Thymus (tissue), 2 donors: ENCODE measurements around the gene NT5C3B. TPM values are rescaled to one million over a fixed set of nuclear protein-coding genes. Genes with fewer than 3 reads are reported as not detected.

Experiments
- polyA plus RNA-seq: library from polyadenylated mRNA; stranded (reverse); fragments of 200-250 nt; gene quantifications from one replicate; pipeline ENCODE4 v1.2.3, GENCODE V29; 2013
- total RNA-seq: library from RNA; stranded (reverse); fragments of 120-200 nt; gene quantifications from one replicate; pipeline ENCODE4 v1.2.4, GENCODE V29; 2013
- donor health status: healthy.

The NT5C3B gene
- total and polyA plus RNA-seq, 2 donors, result 29.9 to 57.3 TPM

Other genes starting within 250 kb of the NT5C3B start
- 20.7 TPM for gene KRT14, start 249.3 kb downstream of the NT5C3B start, total RNA-seq
- 210 TPM for gene KRT14, start 249.3 kb downstream of the NT5C3B start, polyA plus RNA-seq
- gene KRT16, start 223.5 kb downstream of the NT5C3B start, total RNA-seq, result 7.5 TPM
- 262 TPM for gene KRT16, start 223.5 kb downstream of the NT5C3B start, polyA plus RNA-seq
- gene KRT17, start 211.7 kb downstream of the NT5C3B start, total RNA-seq, result 195 TPM
- 2,044 TPM for gene KRT17, start 211.7 kb downstream of the NT5C3B start, polyA plus RNA-seq
- gene EIF1, start 147.3 kb downstream of the NT5C3B start, total RNA-seq, result 145 TPM
- 1,051 TPM for gene EIF1, start 147.3 kb downstream of the NT5C3B start, polyA plus RNA-seq
- gene GAST, start 123.9 kb downstream of the NT5C3B start, total RNA-seq, result 5.0 TPM
- gene GAST, start 123.9 kb downstream of the NT5C3B start, polyA plus RNA-seq, result 77.6 TPM
- gene HAP1, start 101.6 kb downstream of the NT5C3B start, total RNA-seq, result 0.33 TPM
- gene HAP1, start 101.6 kb downstream of the NT5C3B start, polyA plus RNA-seq, result 4.0 TPM
- 27.0 TPM for gene JUP, start 49.5 kb downstream of the NT5C3B start, total RNA-seq
- 87.6 TPM for gene JUP, start 49.5 kb downstream of the NT5C3B start, polyA plus RNA-seq
- gene P3H4, start 24.3 kb downstream of the NT5C3B start, total RNA-seq, result 4.1 TPM
- 4.8 TPM for gene P3H4, start 24.3 kb downstream of the NT5C3B start, polyA plus RNA-seq
- gene FKBP10, start 23.2 kb downstream of the NT5C3B start, total RNA-seq, result 9.1 TPM
- gene FKBP10, start 23.2 kb downstream of the NT5C3B start, polyA plus RNA-seq, result 9.6 TPM
- not detected for gene KLHL10, start 1.6 kb upstream of the NT5C3B start, total RNA-seq
- gene KLHL10, start 1.6 kb upstream of the NT5C3B start, polyA plus RNA-seq, result 0.14 TPM
- 11.4 TPM for gene KLHL11, start 29.2 kb upstream of the NT5C3B start, total RNA-seq
- gene KLHL11, start 29.2 kb upstream of the NT5C3B start, polyA plus RNA-seq, result 0.98 TPM
- 42.7 TPM for gene ACLY, start 82.7 kb upstream of the NT5C3B start, total RNA-seq
- 26.6 TPM for gene ACLY, start 82.7 kb upstream of the NT5C3B start, polyA plus RNA-seq
- 0.61 TPM for gene ODAD4, start 94.4 kb upstream of the NT5C3B start, total RNA-seq
- 1.4 TPM for gene ODAD4, start 94.4 kb upstream of the NT5C3B start, polyA plus RNA-seq
- 35.9 TPM for gene CNP, start 130.6 kb upstream of the NT5C3B start, total RNA-seq
- gene CNP, start 130.6 kb upstream of the NT5C3B start, polyA plus RNA-seq, result 46.0 TPM
- gene DNAJC7, start 181.2 kb upstream of the NT5C3B start, total RNA-seq, result 99.1 TPM
- gene DNAJC7, start 181.2 kb upstream of the NT5C3B start, polyA plus RNA-seq, result 95.7 TPM
- 24.1 TPM for gene NKIRAS2, start 183.9 kb upstream of the NT5C3B start, total RNA-seq
- 22.0 TPM for gene NKIRAS2, start 183.9 kb upstream of the NT5C3B start, polyA plus RNA-seq
- 0.71 TPM for gene C17orf113, start 214.4 kb upstream of the NT5C3B start, total RNA-seq
- gene C17orf113, start 214.4 kb upstream of the NT5C3B start, polyA plus RNA-seq, result 0.84 TPM